A172 (cell line): ENCODE results near the gene FOXF1. TPM values are rescaled to one million over a fixed set of nuclear protein-coding genes. Genes with fewer than 3 reads are reported as not detected.

Experiments used
- DNase-seq: peaks from one replicate; pipeline ENCODE4 v3.0.0-alpha.2; 2015; ENCODE audit warnings: low spot score
- total RNA-seq: library from RNA; depleted of rRNA; stranded (reverse); fragments of >200 nt; shearing (Covaris generic); gene quantifications from 2 replicates; pipeline ENCODE4 v1.2.3, GENCODE V29; 2014; rRNA removed

FOXF1 gene
- total RNA-seq = 2.1 TPM in 2 replicates

DNA sequence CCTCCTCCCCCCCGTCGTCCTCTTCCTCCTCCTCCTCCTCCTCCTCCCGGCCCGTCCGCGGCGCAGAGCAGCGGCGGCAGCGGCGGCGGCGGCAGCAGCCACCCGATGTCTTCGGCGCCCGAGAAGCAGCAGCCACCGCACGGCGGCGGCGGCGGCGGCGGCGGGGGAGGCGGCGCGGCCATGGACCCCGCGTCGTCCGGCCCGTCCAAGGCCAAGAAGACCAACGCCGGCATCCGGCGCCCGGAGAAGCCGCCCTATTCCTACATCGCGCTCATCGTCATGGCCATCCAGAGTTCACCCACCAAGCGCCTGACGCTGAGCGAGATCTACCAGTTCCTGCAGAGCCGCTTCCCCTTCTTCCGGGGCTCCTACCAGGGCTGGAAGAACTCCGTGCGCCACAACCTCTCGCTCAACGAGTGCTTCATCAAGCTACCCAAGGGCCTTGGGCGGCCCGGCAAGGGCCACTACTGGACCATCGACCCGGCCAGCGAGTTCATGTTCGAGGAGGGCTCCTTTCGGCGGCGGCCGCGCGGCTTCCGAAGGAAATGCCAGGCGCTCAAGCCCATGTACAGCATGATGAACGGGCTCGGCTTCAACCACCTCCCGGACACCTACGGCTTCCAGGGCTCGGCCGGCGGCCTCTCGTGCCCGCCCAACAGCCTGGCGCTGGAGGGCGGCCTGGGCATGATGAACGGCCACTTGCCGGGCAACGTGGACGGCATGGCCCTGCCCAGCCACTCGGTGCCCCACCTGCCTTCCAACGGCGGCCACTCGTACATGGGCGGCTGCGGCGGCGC lies at the start of gene FOXF1:
FOXF1 (plus strand) TSS at position 63 of the 797 bp plus-strand sequence; CDS start at position 106, 43 bp downstream.
- no peak for DNase-seq

GRCh38 chr16:86461037-86461436 lies 49.3 kb upstream of the FOXF1 start:
- no peak for DNase-seq

- DNase-seq = no peak
These were observed 47.8 kb upstream of the FOXF1 start for GRCh38 chr16:86462334-86463084.

- DNase-seq = no peak
These were observed 46.3 kb upstream of the FOXF1 start for GRCh38 chr16:86464044-86464443.

DNA sequence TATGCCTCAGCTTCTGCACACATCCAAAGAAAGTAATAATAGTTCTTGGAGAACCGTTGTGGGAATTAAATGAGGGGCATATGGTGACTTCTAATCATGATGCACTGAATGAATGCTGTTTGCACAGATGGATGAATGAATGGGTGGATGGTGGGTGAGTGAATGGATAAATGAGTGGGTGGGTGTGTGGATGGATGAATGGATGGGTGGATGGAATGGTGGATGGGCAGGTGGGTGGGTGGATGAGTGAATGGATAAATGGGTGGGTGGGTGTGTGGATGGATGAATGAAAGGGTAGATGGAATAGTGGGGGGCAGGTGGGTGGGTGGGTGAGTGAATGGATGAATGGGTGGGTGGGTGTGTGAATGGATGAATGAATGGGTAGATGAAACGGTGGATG lies 44.9 kb upstream of the FOXF1 start:
- no peak for DNase-seq

GRCh38 chr16:86466696-86467406 lies 43.5 kb upstream of the FOXF1 start:
- DNase-seq = peak; percentile 86

DNA sequence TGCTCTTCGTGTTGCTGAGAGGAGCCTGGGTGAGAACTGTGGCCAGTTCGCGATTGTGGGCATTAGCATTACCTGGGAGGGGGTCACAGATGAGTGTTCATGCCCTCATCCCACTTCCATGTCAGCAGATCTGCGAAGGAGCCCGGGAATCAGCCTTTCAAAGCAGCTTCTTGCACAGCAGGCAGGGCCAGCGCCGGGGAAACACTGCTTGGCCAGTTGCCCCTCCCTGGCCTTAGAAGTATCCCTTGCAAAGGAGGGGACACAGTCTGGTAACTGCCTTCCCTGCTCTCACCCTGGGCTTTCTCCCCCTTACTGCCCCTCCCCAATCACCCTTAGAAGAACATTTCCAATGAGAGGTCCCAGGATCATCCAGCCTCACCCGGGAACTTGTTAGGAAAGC lies 42.8 kb upstream of the FOXF1 start:
- DNase-seq = no peak

DNA sequence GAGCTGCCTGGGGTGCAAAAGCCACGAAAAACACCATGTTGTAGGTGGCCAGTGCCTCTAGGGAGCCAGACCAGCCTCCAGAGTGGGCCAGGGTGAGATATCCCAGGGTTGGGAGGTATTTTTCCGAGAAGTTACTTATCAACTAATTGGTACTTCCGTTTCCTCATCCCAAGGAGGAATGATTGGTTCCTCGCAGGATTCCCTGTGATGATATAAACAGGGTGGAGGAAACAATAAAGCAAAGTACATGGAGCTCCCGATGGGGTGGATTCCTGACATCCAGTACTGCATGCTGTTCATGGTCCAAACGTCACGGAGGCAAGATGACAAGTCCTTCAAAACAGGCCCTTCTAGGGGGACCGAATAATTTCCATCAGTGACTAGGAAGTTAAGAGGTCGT lies 39.4 kb upstream of the FOXF1 start:
- DNase-seq = no peak

- no peak for DNase-seq
These were observed 38.4 kb upstream of the FOXF1 start for GRCh38 chr16:86471896-86472295.

DNA sequence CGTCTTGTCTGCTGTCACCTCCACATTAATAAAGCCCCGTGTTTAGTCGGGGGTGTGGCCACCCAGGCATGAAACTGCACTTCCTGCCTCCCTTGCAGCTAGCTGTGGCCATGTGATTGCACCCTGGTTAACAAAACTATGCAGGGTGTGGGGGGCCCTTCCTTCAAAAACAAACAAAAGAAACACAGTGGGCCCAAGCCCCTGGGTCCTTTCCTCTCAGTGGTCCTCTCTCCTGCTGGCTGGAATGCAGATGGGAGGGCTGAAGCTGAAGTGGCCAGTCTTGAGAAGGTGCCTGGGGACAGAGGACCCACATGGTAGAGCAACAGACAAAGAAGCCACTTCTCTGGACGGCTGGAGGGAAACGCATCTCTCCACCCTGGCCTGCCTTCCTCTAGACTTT lies 38.0 kb upstream of the FOXF1 start:
- no peak for DNase-seq

- peak; percentile 41 for DNase-seq
These were observed 33.3 kb upstream of the FOXF1 start for GRCh38 chr16:86476956-86477534.

DNA sequence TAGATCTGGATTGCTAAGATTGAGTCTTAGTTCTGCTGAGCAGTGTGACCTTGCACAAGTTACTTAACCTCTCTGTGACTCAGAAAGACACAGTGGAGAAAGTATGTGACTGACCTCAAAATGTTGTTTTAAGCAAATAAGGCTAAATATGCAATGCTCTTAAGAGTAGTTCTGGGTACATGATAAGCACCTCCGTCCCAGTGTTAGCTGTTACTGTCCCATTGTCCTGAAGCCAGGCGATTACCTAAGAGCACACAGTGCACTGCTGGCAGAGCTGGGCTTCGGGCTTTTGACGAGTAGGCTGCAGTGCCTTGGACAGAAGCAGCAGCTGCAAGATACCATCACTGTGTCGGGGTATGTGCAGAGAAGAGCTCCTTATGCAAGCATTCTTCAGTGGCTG lies 32.7 kb upstream of the FOXF1 start:
- DNase-seq = no peak

- no peak for DNase-seq
These were observed 31.5 kb upstream of the FOXF1 start for GRCh38 chr16:86478779-86479178.

DNA sequence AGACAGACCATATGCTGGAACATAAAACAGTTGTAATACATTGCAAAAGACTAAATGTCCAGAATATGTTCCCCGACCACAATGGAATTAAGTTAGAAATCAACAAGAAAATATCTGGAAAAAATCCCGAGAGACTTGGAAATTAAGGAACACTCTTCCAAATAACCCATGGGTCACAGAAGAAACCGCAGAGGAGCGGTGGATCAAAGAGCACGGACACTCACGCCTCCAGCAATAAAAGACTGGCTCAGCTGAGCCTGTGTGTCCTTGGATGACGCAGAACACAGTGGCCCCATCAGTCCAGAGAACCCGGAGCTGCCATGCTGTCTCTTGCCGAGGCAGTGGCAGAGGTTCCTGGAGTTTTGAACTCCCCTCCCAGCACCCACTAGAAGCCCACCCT lies 30.9 kb upstream of the FOXF1 start:
- DNase-seq = no peak

DNA sequence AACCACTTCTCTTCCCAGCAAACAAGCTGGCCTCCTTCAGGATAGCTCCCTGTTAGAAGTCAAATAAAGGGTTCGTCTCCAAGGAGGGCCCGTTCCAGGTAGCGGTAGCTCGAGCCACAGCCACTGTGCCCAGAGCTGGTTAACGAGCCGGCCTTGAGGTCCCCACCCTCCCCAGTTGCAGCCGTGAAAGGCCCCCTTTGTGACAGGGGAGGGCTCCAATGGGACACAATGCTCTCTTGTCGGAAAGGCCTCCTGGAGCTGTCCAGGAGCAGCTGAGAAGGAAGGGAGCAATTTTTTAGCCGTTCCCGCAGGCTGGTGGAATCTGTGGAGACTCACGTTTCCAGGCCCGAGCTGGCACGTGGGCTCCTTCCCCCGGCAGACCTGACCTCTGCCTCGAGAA lies 29.9 kb upstream of the FOXF1 start:
- DNase-seq = no peak

GRCh38 chr16:86481607-86482006 lies 28.7 kb upstream of the FOXF1 start:
- DNase-seq = no peak

GRCh38 chr16:86484240-86484639 lies 26.1 kb upstream of the FOXF1 start:
- no peak for DNase-seq

GRCh38 chr16:86485746-86486145 lies 24.6 kb upstream of the FOXF1 start:
- DNase-seq = no peak

GRCh38 chr16:86490859-86491639 lies 19.3 kb upstream of the FOXF1 start:
- peak; percentile 73 for DNase-seq

- DNase-seq = peak; percentile 42
These were observed 18.7 kb upstream of the FOXF1 start for GRCh38 chr16:86491640-86492023.

DNA sequence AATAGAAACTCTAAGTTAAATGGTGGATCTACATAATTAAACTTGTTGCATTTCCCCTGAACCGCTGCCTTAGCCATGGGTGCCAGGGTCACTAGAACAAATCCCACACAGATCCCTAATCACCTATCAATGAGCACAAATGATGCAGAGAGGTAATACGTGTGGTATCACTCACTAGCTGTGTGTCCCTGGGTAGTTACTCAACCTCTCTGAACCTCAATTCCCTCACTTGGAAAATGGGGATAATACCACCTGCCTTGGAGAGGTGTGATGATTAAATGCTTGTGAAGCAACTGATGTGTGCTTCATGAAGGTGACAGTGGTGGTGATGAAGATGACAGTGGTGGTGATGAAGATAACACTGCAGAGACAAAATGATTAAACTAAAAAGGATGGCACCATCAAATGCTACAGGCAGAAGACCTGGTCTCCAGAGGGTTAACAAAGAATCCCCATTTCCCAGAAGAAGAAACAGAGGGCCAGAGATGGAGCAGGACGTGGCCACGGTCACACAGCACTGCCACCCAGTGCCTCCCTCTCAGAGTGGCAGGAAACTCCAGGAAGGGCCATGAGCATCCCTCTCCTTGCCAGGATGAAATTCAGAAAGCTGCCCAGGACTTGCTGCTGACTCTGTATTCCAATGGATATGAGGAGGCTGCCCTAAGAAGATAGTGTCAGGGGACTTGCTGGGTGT lies 17.9 kb upstream of the FOXF1 start:
- no peak for DNase-seq
